ENCODE measurements around the gene EP400. TPM values are rescaled to one million over a fixed set of nuclear protein-coding genes. Genes with fewer than 3 reads are reported as not detected.
"Not testable (repeated sequence)": the region's sequence is repeated elsewhere in the genome, so short reads cannot be mapped to it uniquely, and the experiment has no call there.

EP400 gene
- total RNA-seq, 1 donor from 2014 or later, result 55.2 TPM

DNA sequence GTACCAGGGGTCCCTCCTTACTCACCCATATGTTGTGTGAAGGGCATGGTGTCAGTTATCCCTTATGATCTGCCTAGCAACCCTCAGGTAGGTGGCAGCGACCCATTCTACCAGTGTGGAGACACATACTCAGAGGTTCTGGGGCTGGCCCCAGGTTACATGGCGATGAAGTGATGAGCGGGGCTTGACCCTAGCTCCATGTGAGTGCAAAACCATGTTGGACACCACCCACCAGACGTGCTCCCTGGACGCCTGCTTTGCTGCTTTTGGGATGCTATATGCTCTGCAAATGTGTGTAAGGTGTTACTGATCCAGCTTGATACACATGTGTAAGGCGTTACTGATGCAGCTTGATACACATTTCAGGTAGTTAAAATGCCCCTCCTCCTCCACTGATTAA is 33.3 kb downstream of the EP400 start:
- DNase-seq (ENCODE audit: extremely low spot score, unreplicated experiment), result no peak
- H3K4me1 Mint-ChIP-seq (ENCODE audit: unreplicated experiment), result no peaks in the 10 kb centered on the region
- no peak overlapping the region for H3K27ac Mint-ChIP-seq
- no peak for TF ChIP-seq CTCF (conservative IDR thresholded peaks at IDR 0.05)
- no peaks in the 10 kb centered on the region for H3K9me3 Mint-ChIP-seq
- H3K4me3 Mint-ChIP-seq, result no peak overlapping the region
- H3K36me3 Mint-ChIP-seq, result peaks cover 15% of the 10 kb centered on the region
- no peaks in the 10 kb centered on the region for H3K27me3 Mint-ChIP-seq

GRCh38 chr12:131983554-131983953 is 33.8 kb downstream of the EP400 start:
- DNase-seq (ENCODE audit: extremely low spot score, unreplicated experiment), result no peak
- no peak for TF ChIP-seq CTCF (conservative IDR thresholded peaks at IDR 0.05)
- Mint-ChIP-seq H3K4me1 (ENCODE audit: unreplicated experiment) (no peaks in the 10 kb centered on the region), H3K36me3 (peaks cover 15% of the 10 kb centered on the region), H3K27me3 (no peaks in the 10 kb centered on the region), H3K4me3 (no peak overlapping the region), H3K27ac (no peak overlapping the region), H3K9me3 (no peaks in the 10 kb centered on the region)

DNA sequence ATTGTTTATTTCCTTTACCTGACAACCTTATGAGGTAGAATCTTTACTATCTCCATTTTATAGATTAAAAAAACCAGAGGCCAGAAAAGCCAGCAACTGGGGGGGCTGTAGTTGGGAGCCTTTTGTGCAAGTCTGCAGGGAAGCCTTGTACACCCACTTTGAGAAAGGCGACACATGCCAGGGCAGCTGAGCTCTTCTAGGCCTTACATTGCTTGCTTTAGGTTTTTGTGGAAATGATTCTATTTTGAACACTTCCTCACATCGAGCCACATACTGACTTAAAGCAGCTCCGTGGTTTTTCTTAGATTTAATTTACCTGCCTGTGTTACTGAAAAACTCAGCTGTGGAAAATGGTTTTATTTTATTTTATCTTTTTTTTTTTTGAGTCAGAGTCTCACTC is 34.6 kb downstream of the EP400 start:
- Mint-ChIP-seq H3K27me3 (no peaks in the 10 kb centered on the region), H3K36me3 (peaks cover 18% of the 10 kb centered on the region), H3K27ac (no peak overlapping the region), H3K4me1 (ENCODE audit: unreplicated experiment) (no peaks in the 10 kb centered on the region), H3K9me3 (no peaks in the 10 kb centered on the region), H3K4me3 (no peak overlapping the region)
- no peak for TF ChIP-seq CTCF (conservative IDR thresholded peaks at IDR 0.05)
- no peak for DNase-seq (ENCODE audit: extremely low spot score, unreplicated experiment)

- not testable (repeated sequence) for H3K9me3 Mint-ChIP-seq; H3K4me3 Mint-ChIP-seq; H3K27ac Mint-ChIP-seq; H3K4me1 Mint-ChIP-seq (ENCODE audit: unreplicated experiment); DNase-seq (ENCODE audit: extremely low spot score, unreplicated experiment); H3K27me3 Mint-ChIP-seq
- H3K36me3 Mint-ChIP-seq, result peaks cover 14% of the 10 kb centered on the region
These were observed 35.8 kb downstream of the EP400 start for GRCh38 chr12:131985510-131985875.

GRCh38 chr12:131986361-131986760 is 36.6 kb downstream of the EP400 start:
- Mint-ChIP-seq H3K4me3 (no peak overlapping the region), H3K36me3 (peaks cover 14% of the 10 kb centered on the region), H3K4me1 (ENCODE audit: unreplicated experiment) (no peaks in the 10 kb centered on the region), H3K9me3 (no peaks in the 10 kb centered on the region), H3K27me3 (no peaks in the 10 kb centered on the region), H3K27ac (no peak overlapping the region)
- TF ChIP-seq CTCF (conservative IDR thresholded peaks at IDR 0.05), result no peak
- no peak for DNase-seq (ENCODE audit: extremely low spot score, unreplicated experiment)

DNA sequence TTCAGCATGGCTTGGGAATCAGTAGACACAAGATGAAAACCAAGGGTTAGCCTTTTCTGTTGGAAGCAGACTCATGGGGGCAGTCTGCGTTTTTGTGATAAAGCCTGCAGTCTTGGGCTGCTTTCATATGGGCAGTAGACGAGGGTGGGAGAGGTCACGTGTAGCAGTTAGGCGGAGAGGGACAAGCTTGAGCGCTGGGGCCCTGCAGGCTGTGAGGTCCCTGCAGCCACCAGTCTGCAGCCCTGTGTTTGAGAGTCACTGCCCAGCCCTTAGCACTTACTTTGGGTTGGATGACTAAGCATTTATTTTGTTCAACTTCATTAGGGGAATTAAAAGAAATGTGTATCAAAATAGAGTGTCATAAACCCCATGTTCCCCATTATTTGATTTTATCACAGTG is 37.2 kb downstream of the EP400 start:
- Mint-ChIP-seq H3K27ac (no peak overlapping the region), H3K4me3 (no peak overlapping the region), H3K27me3 (no peaks in the 10 kb centered on the region), H3K9me3 (no peaks in the 10 kb centered on the region), H3K4me1 (ENCODE audit: unreplicated experiment) (no peaks in the 10 kb centered on the region), H3K36me3 (peaks cover 14% of the 10 kb centered on the region)
- no peak for DNase-seq (ENCODE audit: extremely low spot score, unreplicated experiment)
- TF ChIP-seq CTCF (conservative IDR thresholded peaks at IDR 0.05), result no peak

Data from type B pancreatic cell (in vitro differentiated cells).